GM12878 (cell line): ENCODE results near the gene ABCA2. TPM values are rescaled to one million over a fixed set of nuclear protein-coding genes. Genes with fewer than 3 reads are reported as not detected.
A peak's percentile ranks its signal among the peaks of the same experiment; 100 is the strongest.

ENCODE experiments used
- ATAC-seq: fragments of 200-7000 bp; cut with Tn5 transposase; 3 replicates; pipeline ENCODE4 v1.9.1; 2020; ENCODE audit warnings: mild to moderate bottlenecking, moderate library complexity
- BruUV-seq: library from RNA; stranded (reverse); fragments of 400-500 nt; replicated peaks from 2 replicates; lab custom pipeline; 2021; lab: Mats Ljungman, UMichigan
- CTCF ChIA-PET: fragments of 300-600 bp; sonication (Branson Sonifier 250); formaldehyde crosslinking; extraction: SDS; loops from one replicate; lab custom pipeline; 2021; ENCODE audit warnings: inconsistent platforms; lab: Yijun Ruan, JAX
- POLR2A ChIA-PET: fragments of 350-600 bp; formaldehyde crosslinking; extraction: SDS; loops from one replicate; lab custom pipeline; 2021; ENCODE audit warnings: inconsistent platforms; lab: Charles Lee
- RAD21 ChIA-PET: fragments of 300-600 bp; sonication (Branson Sonifier 250); formaldehyde crosslinking; loops from one replicate; lab custom pipeline; 2023; ENCODE audit warnings: antibody characterized with exemption; ENCODE audit not compliant: unreplicated experiment; lab: Charles Lee
- SMC1A ChIA-PET: fragments of 300-600 bp; sonication (Branson Sonifier 250); formaldehyde crosslinking; loops from one replicate; lab custom pipeline; 2023; ENCODE audit not compliant: unreplicated experiment, uncharacterized antibody; lab: Charles Lee
- DNase-seq: peaks from one replicate; pipeline ENCODE4 v3.0.0-alpha.2; 2011; ENCODE audit warnings: low read depth, low spot score
- FAIRE-seq: peaks from 3 replicates; lab custom pipeline; 2011; peaks lifted over from hg19 to GRCh38; lab: Jason Lieb, UNC
- H2AFZ ChIP-seq: 2 replicates; pipeline ENCODE4 v1.6.0; 2011; ENCODE audit warnings: low read depth, low read length, control low read depth; ENCODE audit not compliant: control insufficient read depth
- H3K27ac ChIP-seq: 2 replicates; pipeline ENCODE4 v1.5.1; 2011; ENCODE audit warnings: control low read depth; ENCODE audit not compliant: control insufficient read depth, insufficient read depth
- H3K27me3 ChIP-seq, 2 experiments: replicated peaks in 1 of 2; 2 replicates each; pipeline versions ENCODE4 v1.6.0 to v1.6.1; 2011; ENCODE audit warnings: low read length in 1 of 2; ENCODE audit not compliant: control insufficient read depth in 2 of 2, insufficient read depth in 2 of 2
- H3K36me3 ChIP-seq, 2 experiments: 2 replicates each; pipeline ENCODE4 v1.5.1; 2011; ENCODE audit warnings: low read length in 1 of 2; ENCODE audit not compliant: control insufficient read depth in 2 of 2, insufficient read depth in 2 of 2
- H3K4me1 ChIP-seq: 2 replicates; pipeline ENCODE4 v1.6.1; 2011; ENCODE audit warnings: mild to moderate bottlenecking, low read length, moderate library complexity, mixed read lengths; ENCODE audit not compliant: control insufficient read depth, insufficient read depth
- H3K4me2 ChIP-seq: 2 replicates; pipeline ENCODE4 v1.6.0; 2011; ENCODE audit warnings: control low read depth; ENCODE audit not compliant: control insufficient read depth, insufficient read depth
- H3K4me3 ChIP-seq: fragments of 200-600 bp; sonication (generic); 2 replicates; pipeline ENCODE4 v1.5.1; 2016
- H3K79me2 ChIP-seq: 2 replicates; pipeline ENCODE4 v1.6.0; 2011; ENCODE audit warnings: low read length; ENCODE audit not compliant: control insufficient read depth, insufficient read depth
- H3K9ac ChIP-seq: 2 replicates; pipeline ENCODE4 v1.8.0; 2011; ENCODE audit warnings: low read length, control low read depth, mixed read lengths; ENCODE audit not compliant: control insufficient read depth, insufficient read depth
- H3K9me3 ChIP-seq: replicated peaks from 3 replicates; pipeline ENCODE4 v1.5.1; 2011; ENCODE audit warnings: mild to moderate bottlenecking, low read length; ENCODE audit not compliant: control insufficient read depth, insufficient read depth
- H4K20me1 ChIP-seq: 2 replicates; pipeline ENCODE4 v1.6.0; 2011; ENCODE audit not compliant: control insufficient read depth, insufficient read depth
- BHLHE40 ChIP-seq, 2 experiments: fragments of 450-650 bp in 1 of 2; IDR thresholded peaks; 2 replicates each; pipeline ENCODE4 v1.6.1; 2011 to 2017; ENCODE audit warnings: low read depth in 2 of 2, borderline replicate concordance in 1 of 2, improper control_type of control experiment in 1 of 2, low read length in 1 of 2, mild to moderate bottlenecking in 1 of 2
- EED ChIP-seq: sonication (generic); IDR thresholded peaks from 2 replicates; pipeline ENCODE4 v1.6.1; 2016; ENCODE audit warnings: antibody characterized with exemption, low read depth
- WGBS: methylation state at CpG from one replicate; pipeline ENCODE4 v1.1.6; 2016; ENCODE audit warnings: low lambda C conversion rate; ENCODE audit not compliant: insufficient replicate concordance, insufficient coverage; ENCODE audit errors: missing lambda C conversion rate; 5-methylcytosine and 5-hydroxymethylcytosine counted together
- in situ Hi-C: fragments of 300-500 bp; cut with MboI; formaldehyde crosslinking; loops from 9 replicates; pipeline ENCODE4 v1.14.3; 2018; ENCODE audit warnings: mixed read lengths
- intact Hi-C: fragments of 100-400 bp; cut with micrococcal nuclease; formaldehyde crosslinking; loops from one replicate; pipeline ENCODE4 v1.14.2; 2022; ENCODE audit not compliant: unreplicated experiment
- polyA plus RNA-seq, 11 experiments: library from polyadenylated mRNA; depleted of rRNA in 4 of 11; unstranded in 6 of 11; stranded (reverse) in 5 of 11; fragments of >200 nt; fragmentation: Nextera tagmentation in 4 of 11; fragmentation: Illumina TruSeq in 1 of 11; extraction: Ambion mirVana in 4 of 11; extraction: Trizol in 1 of 11; gene quantifications; 1 replicate in 1 of 11; 2 replicates in 10 of 11; pipeline versions ENCODE4 v1.2.1 to v1.2.3, GENCODE V29; 2011 to 2016; ENCODE audit warnings: inconsistent platforms in 2 of 11, missing spikeins in 2 of 11, low read depth in 1 of 11
- total RNA-seq, 4 experiments: library from RNA; depleted of rRNA in 3 of 4; stranded (reverse); fragments of >200 nt in 3 of 4; fragmentation: Illumina TruSeq in 1 of 4; extraction: Trizol in 1 of 4; gene quantifications; 2 replicates each; pipeline versions ENCODE4 v1.2.1 to v1.2.3, GENCODE V29; 2013 to 2021
- TF ChIP-seq, protein P1 (sequence below): fragments of 450-650 bp; IDR thresholded peaks from 2 replicates; pipeline ENCODE4 v1.6.1; 2016; ENCODE audit warnings: mild to moderate bottlenecking, moderate library complexity, borderline replicate concordance

Gene ABCA2
- total and polyA plus RNA-seq, 10 of the 15 experiments (the other 5 are each of a cell fraction or from before 2014, with no cell fraction given): 0.13 to 2.6 (median 0.71) TPM; not detected in 2

DNA sequence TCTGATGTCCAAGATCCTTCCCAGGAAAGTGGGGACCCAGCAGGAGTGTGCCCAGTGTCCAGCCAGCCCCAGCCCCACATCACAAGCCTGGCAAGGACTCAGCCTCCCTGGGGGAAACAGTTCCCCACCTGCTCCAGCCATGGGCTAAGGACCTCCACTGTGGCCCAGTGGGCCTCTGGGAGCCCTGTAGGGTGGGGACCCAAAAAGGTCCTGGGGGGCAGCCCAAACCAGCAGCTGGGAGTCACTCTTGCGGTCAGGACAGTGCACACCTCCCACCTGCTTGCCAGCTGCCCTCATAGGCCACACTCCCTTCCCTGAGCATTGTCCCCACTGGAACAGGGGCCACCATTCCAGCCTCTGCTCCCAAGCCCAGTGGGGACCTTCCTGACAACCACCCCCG is 1.7 kb downstream of the ABCA2 start:
- no peak for FAIRE-seq
- TF ChIP-seq EED: no peak
- Histone ChIP-seq H3K9me3 (no peaks in the 10 kb centered on the region), H2AFZ (no peak overlapping the region), H3K4me3 (no peak overlapping the region), H3K4me2 (no peak overlapping the region), H3K4me1 (peaks cover 27% of the 10 kb centered on the region), H3K9ac (no peak overlapping the region), H3K27ac (no peak overlapping the region), H3K79me2 (no peaks in the 10 kb centered on the region), H3K36me3 (no peaks in the 10 kb centered on the region), H3K27me3 (peaks cover 0 to 2% of the 10 kb centered on the region in 2 experiments; a peak in 2 of 4 replicates), H4K20me1 (no peaks in the 10 kb centered on the region)
- intact Hi-C loops (no loop called here), in situ Hi-C loops (no loop called here)
- 82% methylated on average over 2 of the region's 2 CpGs for WGBS
- CTCF ChIA-PET: interaction anchor here (1.1 to 2.9 kb wide), 6 partner anchors 9 to 238 kb away, joined by 3 to 19 read pairs (median 4); partner anchors contain the start of genes AJM1 and PAXX
- no peak for DNase-seq
- RAD21 ChIA-PET: interaction anchor here (0.9 kb wide), 1 partner anchor 162 kb away, joined by 3 read pairs; the partner anchor contains the start of genes ANAPC2 and SSNA1
- POLR2A ChIA-PET: interaction anchor here (0.6 to 1.4 kb wide), 2 partner anchors 9 to 30 kb away, joined by 3 to 4 read pairs; partner anchors contain the start of gene CLIC3
- no TSS peak for BruUV-seq
- ATAC-seq: no peak
- SMC1A ChIA-PET: interaction anchor here (1.8 kb wide), 1 partner anchor 78 kb away, joined by 6 read pairs; no protein-coding TSS in a partner anchor

DNA sequence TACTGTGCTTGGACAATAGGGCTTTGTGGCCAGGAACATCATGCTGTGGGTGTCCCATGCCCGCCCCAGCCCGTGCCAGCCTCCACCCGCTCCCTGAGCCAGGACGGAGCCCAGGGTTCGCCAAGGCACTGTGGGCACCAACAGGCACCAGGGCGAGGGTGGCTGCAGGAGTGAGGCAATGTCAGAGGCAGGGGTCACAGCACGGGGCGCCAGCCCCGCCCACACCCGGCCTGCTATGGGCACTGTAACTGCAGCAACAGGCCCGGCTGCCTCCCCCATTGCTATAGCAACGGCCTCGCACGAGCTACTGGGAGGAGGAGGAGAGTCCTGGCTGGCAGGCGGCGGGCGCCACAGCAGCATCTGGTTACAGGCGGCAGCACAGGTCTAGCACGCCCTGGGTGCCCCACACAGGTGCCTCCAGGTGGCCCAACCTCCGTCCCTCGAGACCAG is 2.5 kb downstream of the ABCA2 start:
- H3K4me2 ChIP-seq: no peak overlapping the region
- intact Hi-C loops (no loop called here), in situ Hi-C loops (no loop called here)
- H2AFZ ChIP-seq: no peak overlapping the region
- H3K79me2 ChIP-seq: no peaks in the 10 kb centered on the region
- ChIA-PET SMC1A (interaction anchor here (1.8 kb wide), 1 partner anchor 77 kb away, joined by 6 read pairs; no protein-coding TSS in a partner anchor), RAD21 (interaction anchor here (1.7 kb wide), 1 partner anchor 10 kb away, joined by 6 read pairs; no protein-coding TSS in a partner anchor), CTCF (interaction anchor here (1.1 to 2.9 kb wide), 6 partner anchors 10 to 237 kb away, joined by 3 to 19 read pairs (median 4); partner anchors contain the start of gene PAXX), POLR2A (no interaction called here)
- 16% methylated on average over 21 of the region's 21 CpGs for WGBS
- H3K4me1 ChIP-seq: peaks cover 20% of the 10 kb centered on the region
- BruUV-seq: no TSS peak
- ATAC-seq (peak; percentile 18), FAIRE-seq (no peak), DNase-seq (no peak)
- H3K4me3 ChIP-seq: no peak overlapping the region
- H4K20me1 ChIP-seq: no peaks in the 10 kb centered on the region
- H3K36me3 ChIP-seq: no peaks in the 10 kb centered on the region
- TF ChIP-seq, protein P1, sequence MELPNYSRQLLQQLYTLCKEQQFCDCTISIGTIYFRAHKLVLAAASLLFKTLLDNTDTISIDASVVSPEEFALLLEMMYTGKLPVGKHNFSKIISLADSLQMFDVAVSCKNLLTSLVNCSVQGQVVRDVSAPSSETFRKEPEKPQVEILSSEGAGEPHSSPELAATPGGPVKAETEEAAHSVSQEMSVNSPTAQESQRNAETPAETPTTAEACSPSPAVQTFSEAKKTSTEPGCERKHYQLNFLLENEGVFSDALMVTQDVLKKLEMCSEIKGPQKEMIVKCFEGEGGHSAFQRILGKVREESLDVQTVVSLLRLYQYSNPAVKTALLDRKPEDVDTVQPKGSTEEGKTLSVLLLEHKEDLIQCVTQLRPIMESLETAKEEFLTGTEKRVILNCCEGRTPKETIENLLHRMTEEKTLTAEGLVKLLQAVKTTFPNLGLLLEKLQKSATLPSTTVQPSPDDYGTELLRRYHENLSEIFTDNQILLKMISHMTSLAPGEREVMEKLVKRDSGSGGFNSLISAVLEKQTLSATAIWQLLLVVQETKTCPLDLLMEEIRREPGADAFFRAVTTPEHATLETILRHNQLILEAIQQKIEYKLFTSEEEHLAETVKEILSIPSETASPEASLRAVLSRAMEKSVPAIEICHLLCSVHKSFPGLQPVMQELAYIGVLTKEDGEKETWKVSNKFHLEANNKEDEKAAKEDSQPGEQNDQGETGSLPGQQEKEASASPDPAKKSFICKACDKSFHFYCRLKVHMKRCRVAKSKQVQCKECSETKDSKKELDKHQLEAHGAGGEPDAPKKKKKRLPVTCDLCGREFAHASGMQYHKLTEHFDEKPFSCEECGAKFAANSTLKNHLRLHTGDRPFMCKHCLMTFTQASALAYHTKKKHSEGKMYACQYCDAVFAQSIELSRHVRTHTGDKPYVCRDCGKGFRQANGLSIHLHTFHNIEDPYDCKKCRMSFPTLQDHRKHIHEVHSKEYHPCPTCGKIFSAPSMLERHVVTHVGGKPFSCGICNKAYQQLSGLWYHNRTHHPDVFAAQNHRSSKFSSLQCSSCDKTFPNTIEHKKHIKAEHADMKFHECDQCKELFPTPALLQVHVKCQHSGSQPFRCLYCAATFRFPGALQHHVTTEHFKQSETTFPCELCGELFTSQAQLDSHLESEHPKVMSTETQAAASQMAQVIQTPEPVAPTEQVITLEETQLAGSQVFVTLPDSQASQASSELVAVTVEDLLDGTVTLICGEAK: no peak
- TF ChIP-seq BHLHE40 (IDR thresholded peaks at IDR 0.05; ENCODE audit: borderline replicate concordance in 1 of 2, low read depth in 2 of 2, low read length in 1 of 2): peak in 1 of 2 experiments; percentile 66; a peak in 1 of 4 replicates
- no peak overlapping the region for H3K9ac ChIP-seq
- no peaks in the 10 kb centered on the region for H3K9me3 ChIP-seq
- no peak overlapping the region for H3K27ac ChIP-seq
- H3K27me3 ChIP-seq: peaks cover 0 to 2% of the 10 kb centered on the region in 2 experiments; a peak in 2 of 4 replicates
